GM19025 (cell line): ENCODE data around the gene DDX10.
"Not testable (repeated sequence)": the region's sequence is repeated elsewhere in the genome, so short reads cannot be mapped to it uniquely, and the experiment has no call there.

ENCODE experiments used
- ATAC-seq: cut with Tn5 transposase; IDR thresholded peaks from one replicate; pipeline ENCODE4 v1.9.1; 2021; ENCODE audit warnings: mild to moderate bottlenecking, low read depth, moderate library complexity; ENCODE audit not compliant: unreplicated experiment

The DDX10 gene

DNA sequence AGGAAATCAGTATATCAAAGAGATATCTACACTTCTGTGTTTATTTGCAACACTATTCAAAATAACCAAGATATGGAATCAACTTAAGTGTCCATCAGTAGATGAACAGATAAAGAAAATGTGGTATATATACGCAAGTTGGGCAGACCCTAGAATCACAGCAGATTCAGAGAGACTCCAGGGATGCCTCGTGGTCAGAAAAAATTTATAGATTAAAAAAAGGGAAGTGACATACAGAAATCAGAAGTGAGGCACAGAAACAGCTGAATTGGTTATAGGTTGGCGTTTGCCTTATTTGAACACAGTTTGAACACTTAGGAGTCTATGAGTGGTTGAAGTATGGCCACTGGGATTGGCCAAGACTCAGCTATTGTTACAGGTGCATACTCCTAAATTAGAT lies 10.8 kb upstream of the DDX10 start:
- not testable (repeated sequence) for ATAC-seq

DNA sequence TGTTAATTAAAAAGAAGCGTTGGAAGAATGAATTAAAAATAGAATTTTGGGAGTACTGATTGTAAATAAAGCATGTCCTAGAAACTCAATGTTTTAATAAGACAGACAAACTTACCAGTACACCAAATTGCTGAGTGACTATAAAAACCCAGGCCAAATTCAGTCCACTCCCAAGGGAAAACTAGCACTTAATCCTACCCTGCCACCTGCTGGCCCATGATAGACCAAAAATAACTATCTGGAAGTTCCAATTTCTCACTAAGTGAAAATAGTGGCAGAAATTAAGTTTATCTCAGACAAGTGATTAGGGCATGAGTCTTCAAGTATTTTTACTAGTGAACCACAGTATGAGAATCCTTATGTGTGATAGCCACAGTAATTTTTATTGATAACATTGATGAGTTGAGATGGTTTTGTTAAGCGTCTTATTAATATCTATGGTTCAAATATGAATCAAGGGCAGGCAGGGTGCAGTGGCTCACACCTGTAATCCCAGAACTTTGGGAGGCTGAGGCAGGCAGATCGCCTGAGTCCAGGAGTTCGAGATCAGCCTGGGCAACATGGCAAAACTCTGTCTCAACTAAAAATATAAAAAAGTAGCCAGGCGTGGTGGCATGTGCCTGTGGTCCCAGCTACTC lies 9.8 kb upstream of the DDX10 start:
- no peak for ATAC-seq

DNA sequence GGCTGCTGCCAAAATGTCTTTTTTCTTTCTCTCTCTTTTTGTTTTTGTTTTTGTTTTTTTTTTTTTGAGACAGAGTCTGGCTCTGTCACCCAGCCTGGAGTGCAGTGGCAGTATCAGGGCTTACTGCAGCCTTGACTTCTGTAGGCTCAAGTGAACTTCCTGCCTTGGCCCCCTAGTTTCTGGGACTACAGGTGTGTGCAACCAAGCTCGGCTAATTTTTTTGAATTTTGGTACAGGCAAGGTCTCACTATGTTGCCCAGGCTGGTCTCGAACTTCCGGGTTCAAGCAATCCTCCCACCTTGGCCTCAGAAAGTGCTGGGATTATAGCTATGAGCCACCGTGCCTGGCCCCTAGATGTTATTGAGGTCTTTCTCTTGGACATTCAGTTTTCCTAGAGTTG lies 2.2 kb upstream of the DDX10 start:
- ATAC-seq = no peak

DNA sequence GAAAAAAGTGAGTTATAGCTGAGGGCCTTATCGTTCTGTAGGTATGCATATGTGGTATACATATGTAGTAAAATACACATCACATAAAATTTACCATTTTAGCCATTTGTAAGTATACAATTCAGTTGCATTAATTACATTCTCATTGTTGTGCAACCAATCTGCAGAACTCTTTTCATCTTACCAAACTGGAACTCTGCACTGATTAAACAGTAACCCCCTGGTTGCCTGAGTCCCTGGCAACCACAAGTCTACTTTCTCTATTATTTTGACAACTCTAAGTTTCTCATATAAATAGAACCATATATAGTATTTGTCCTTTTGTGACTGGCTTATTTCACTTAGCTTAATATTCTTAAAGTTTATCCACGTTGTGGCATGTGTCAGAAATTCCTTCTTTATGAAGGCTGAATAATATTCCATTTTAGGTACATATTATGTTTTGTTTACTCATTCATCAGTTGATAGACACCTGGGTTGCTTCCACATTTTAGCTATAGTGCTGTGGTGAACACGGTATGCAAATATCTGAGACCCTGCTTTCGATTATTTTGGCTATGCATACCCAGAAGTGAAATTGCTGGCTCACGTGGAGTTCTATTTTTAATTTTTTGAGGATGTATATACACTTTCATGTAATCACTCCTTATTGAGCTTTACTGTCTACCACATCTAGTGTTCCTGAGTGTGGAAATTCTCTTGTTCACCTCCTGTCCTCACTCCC lies 1.6 kb upstream of the DDX10 start:
- peak; percentile 46 for ATAC-seq

DNA sequence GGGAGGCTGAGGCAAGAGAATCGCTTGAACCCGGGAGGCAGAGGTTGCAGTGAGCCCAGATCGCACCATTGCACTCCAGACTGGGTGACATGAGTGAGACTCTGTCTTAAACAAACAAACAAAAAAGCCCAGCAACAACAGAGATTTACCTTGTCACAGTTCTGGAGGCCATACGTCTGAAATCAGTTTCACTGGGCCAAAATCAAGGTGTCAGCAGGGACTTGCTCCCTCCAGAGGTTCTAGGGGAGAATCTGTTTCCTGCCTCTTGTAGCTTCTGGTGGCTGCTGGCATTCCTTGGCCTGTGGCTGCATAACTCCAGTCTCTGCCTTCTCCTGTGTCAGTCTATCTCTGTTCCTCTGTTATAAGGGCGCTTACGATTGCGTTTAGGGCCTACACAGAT lies 1.5 kb downstream of the DDX10 start:
- no peak for ATAC-seq

DNA sequence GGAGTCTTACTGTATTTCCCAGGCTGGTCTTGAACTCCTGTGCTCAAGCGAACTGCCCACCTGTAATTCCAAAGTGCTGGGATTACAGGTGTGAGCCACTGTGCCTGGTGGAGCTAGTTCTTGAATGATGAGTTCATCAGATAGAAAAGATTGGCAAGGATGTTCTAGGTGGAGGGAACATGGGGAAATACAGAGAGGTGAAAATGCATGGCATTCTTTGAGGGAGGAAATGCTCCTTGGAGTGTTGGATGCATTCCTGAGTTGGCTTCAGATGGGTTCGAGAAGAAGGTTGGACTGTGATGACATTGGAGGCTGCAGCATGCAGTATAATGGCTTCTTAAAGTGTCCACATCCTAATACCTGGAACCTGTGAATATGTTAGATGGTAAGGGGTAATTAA lies 4.4 kb downstream of the DDX10 start:
- ATAC-seq = no peak

DNA sequence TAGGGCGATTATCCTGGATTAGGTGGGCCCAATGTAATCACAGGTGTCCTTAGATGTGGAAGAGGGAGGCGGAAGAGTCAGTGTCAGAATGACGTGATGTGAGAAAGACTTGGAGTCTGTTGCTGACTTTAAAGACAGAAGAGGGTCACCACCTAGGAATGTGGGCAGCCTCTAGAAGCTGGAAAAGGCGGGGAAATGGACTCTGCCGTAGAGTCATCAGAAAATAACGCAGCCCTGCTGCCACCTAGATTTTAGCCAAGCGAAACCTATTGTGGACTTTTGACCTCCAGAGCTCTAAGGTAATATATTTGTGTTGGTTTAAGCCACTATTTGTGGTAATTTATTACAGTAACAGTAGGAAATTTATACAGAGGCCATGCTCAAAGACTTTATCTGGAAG lies 4.8 kb downstream of the DDX10 start:
- no peak for ATAC-seq

DNA sequence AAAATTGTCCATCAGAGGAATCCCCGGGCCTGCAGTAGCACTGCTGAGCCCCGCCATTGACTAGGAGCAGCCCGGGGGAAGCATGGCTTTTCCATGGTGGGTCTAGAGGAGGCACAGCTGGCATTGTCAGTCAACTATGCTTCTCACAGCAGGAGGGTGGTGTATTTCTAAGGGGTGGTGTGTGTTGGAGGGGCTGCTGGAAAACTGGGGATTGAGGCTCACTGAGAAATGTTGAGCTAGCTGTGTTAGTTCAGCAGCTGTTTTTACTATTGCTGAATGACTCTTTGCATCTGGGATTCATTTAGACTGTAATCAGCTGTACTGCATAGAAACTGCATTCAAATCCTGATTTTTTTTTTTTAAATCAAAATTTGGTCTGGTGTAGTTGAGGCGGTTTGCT lies 5.6 kb downstream of the DDX10 start:
- no peak for ATAC-seq

DNA sequence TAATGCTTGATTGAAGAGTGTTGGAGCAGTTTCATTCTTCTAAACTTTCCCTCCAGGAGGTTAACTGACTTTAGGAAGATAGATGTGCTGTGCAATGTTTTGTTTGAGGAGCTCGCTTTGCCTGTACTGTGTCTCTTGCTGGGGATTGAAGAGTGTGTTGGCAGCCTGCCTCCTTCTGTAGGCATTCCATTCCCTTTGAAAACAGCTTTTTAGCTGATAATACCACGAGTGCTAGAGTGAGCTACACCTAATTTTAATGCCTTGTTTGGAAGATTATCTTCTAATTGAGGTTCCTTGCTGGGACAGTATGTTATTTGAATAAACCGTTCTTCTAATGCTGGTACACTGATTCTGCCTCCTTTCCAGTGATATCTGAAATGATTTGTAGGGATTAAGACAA lies 7.2 kb downstream of the DDX10 start:
- no peak for ATAC-seq

DNA sequence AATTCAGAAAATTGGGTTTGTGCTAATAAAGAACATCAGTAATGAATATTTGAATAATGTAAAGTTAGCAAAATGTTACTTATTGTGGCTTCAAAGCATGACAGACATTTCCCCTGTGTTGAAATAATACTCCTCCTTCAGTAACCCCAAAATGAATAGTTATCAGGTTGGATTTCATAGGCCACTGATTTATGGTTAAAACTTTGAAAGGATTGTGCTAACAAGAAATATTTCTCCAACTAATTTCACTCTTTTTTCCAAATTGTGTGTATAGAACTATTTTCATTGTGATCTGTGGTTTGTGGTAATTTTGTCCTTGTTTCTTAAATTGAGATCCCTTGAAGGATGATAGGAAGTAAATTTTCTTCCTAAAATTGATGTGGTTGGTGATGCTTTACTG lies 7.9 kb downstream of the DDX10 start:
- no peak for ATAC-seq

DNA sequence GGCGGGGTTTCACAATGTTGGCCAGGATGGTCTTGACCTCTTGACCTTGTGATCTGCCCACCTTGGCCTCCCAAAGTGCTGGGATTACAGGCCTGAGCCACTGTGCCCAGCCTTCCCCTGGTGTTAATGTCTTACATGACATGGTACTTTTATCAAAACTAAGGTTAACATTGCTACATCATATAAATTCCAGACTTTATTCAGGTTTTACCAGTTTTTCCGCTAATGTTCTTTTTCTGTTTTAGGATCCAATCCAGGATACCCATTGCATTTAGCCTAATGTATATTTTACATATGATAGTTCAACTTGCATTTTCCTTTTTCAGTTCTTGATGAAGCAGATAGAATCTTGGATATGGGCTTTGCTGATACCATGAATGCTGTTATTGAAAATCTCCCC lies 14.2 kb downstream of the DDX10 start:
- ATAC-seq = no peak

DNA sequence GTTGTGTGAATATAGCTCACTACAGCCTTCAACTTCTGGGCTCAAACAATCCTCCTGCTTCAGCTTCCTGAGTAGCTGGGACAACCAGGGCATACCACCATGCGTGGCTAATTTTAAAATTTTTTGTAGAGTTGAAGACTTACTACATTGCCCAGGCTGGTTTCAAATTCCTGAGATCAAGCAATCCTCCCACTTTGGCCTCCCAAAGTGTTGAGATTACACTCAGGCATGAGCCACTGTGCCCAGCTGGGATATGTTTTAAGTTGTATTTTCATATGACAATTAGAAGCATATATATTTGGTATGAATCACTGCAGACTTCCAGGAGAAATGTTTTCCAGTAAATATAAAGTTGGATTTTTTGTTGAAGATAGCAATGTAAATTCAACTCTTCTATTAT lies 15.4 kb downstream of the DDX10 start:
- ATAC-seq = no peak

DNA sequence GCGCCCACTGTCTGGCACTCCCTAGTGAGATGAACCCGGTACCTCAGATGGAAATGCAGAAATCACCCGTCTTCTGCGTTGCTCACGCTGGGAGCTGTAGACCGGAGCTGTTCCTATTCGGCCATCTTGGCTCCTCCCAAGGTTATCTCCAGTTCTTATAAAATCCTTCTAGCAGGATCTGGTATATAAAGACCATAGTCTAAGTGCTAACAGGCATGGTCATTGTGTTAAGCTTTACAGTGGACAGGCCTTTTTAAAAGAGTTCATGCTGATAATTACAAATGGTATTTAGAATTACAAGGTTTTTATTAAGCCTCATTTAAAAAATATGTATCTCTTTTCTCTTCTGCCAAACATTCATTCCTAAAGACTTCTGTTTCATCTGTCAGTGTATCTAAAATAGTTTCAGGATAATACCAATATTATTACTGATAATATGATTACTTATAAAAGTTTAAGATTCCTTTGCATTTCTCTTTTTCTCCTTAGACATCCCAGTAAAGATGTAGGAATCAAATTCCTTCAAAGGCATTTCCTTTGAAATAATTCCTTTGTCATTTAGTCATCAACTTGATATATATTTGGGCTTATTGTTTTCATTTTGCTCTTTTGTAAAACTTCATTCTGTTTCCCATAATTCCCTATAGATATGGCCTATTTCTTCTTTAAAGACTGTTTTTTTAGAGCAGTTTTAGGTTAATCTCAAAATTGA lies 20.7 kb downstream of the DDX10 start:
- ATAC-seq = no peak

DNA sequence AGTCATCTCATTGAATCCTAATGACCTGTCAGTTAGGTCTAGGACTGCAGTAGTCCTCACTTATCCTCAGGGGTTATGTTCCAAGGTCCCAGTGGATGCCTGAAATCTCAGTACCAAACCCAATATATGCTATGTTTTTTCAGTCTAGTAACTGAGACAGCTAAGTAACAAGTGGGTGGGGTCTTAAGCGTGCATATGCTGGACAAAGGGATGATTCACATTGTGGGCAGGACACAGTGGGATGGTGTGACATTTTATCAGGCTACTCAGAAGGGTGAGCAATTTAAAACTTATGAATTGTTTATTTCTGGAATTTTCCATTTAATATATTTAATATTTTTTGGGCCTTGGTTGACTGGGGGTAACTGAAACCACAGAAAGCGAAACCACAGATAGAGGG lies 29.0 kb downstream of the DDX10 start:
- no peak for ATAC-seq

DNA sequence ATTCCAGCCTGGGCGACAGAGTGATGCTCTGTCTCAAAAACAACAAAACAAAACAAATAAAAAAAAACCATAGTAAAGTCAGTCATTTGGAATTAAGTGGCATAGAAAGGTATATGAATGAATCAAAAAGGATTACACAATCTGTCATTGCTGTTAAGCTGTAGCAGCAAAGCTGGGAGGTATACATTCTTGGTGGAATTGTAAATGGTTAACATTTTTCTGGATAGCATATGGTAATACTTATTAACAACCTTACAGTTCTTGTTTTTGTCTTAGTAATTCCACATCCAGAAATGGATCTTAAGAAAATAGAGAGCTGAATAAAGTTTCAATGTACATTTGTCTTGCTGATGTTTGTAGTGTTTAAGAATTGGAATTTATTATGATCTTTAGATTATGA lies 30.0 kb downstream of the DDX10 start:
- no peak for ATAC-seq

DNA sequence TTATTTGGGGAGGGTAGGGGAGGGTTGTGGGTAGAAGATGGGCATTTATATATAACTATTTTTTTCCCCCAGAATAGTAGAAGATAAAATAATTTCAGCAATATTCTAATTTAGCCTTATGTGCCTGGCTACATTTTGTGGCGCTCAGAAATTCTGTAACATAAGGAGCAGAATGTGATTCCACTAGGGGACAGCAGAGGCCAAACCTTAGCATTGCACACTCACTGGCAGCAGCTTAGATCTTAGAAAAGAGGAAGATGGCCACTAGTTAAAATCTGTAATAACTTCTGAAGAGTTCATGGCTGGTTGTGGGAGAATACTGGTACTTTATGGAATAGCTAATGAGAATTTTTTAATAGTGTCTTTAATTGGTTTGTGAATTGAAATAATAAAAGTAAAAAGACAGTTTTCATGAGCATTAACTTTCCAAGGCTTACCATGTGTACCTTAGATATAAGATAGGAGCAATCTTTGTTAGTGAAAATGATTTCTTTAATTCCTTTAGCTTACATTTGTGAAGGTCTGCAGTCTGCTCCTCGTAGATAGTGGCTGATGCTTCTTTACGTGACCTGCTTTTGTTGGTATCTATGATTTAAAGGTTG lies 33.1 kb downstream of the DDX10 start:
- ATAC-seq = peak; percentile 47

DNA sequence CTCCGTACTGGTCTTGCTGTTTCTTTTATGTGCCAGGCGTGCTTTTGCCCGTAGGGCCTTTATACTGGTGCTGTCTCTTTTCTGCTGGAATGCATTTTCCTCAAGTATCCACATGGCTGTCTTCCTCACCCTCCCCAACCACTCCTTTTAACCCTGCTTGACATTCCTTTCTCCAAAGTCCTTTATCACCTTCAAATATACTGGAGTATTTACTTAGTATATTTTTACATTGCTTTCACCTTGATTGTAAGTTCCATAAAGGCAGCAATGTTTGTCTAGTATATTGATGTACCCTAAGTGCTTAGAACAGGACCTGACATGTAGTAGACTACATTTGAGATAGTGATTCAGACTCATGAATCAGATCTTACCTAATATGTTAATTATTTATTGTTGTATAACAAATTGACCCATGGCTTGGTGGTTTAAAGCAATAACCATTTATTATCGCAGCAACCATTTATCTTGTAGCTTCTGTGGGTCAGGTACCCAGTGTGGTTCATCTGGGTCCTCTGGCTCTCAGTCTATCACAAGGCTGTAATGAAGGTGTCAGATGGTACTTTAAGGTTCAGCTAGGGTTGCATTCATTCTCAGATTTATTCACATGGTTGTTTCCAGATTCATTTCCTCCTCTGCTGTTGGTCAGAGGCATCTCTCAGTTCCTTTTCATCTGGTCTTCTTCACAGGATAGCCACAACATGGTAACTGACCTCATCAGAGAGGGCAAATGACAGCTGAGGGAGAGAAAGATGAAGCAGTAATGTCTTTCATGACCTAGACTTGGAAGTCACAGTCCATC lies 34.2 kb downstream of the DDX10 start:
- peak; percentile 84 for ATAC-seq

DNA sequence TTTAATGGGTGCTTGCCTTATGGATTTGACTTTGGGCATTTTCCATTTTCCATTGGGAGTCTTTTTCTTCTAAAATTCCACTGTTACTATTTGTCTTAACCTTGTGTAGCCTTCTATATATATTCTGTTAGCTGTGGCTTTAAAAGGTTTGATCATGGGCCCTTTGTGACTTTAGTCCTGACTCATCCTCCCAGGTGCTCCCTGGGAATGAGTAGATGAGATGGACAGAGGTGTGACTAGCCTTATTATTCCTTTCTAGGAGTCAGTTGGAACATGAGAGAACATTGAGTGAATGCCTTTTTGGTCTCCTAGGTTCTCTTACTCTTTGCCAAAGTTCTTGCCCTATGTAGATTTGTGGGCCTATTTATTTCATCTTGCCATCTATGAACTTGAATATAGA lies 39.0 kb downstream of the DDX10 start:
- no peak for ATAC-seq

DNA sequence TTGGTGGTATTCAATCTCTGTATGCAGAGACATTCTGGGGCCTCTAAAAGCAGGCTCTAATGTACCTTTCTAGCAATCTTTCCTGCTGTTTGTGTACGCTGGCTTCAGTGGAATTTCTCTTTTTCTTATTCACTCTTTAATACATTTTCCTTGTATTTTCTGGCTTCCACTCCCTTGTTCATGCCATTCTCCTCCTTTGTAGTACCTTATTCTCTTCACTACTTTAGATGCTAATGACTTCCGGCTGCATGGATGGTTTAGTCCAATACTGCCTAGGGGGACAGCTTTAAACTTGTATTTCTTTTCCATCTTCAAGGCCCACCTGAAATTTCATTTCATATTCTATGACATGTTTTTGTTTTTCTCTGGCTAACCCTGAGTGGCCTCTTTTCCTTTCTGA lies 40.2 kb downstream of the DDX10 start:
- no peak for ATAC-seq

DNA sequence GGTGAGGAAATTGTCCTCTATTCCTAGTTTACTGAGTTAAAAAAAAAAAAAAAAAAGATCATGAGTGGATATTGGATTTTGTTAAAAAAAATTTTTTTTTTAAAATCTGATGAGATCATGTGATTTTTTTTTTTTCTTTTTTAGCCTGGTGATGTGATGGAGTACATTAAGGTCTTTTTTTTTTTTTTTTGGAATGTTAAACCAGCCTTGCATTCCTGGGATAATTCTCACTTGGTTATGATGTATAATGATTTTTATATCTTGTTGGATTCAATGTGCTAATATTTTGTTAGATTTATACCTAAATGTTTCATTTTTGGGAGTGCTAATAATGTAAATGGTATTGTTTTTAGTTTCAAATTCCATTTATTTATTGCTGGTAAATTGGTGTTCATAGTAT lies 43.3 kb downstream of the DDX10 start:
- ATAC-seq = no peak

DNA sequence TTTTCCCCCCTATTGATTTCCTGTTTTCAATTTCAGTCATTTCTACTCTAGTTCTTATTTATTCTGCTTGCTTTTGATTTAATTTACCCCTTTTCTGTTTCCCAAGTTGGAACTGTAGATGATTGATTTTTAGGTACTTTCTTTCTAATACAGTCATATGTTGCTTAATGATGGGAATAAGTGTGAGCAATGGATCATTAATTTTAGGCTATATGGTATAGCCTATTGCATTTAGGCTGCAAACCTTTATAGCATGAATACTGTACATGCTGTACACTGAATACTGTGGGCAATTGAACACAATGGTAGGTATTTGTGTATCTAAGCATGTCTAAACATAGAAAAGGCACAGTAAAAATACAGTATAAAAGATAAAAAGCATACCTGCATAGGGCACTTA lies 44.9 kb downstream of the DDX10 start:
- ATAC-seq = no peak
